Stimulated activated CD4-positive, alpha-beta T cell treated with anti-CD3 and anti-CD28 coated beads, Interleukin-15, amount 100 ng/mL, for 48 hours (primary cell): ENCODE measurements around the gene GAK.
A peak's percentile ranks its signal among the peaks of the same experiment; 100 is the strongest.
"Not testable (repeated sequence)": the region's sequence is repeated elsewhere in the genome, so short reads cannot be mapped to it uniquely, and the experiment has no call there.

Experiments
- DNase-seq, 2 donors: peaks; one replicate each; pipeline ENCODE4 v3.0.0-alpha.2; 2020; ENCODE audit warnings: low read depth in 2 of 2

The GAK gene

DNA sequence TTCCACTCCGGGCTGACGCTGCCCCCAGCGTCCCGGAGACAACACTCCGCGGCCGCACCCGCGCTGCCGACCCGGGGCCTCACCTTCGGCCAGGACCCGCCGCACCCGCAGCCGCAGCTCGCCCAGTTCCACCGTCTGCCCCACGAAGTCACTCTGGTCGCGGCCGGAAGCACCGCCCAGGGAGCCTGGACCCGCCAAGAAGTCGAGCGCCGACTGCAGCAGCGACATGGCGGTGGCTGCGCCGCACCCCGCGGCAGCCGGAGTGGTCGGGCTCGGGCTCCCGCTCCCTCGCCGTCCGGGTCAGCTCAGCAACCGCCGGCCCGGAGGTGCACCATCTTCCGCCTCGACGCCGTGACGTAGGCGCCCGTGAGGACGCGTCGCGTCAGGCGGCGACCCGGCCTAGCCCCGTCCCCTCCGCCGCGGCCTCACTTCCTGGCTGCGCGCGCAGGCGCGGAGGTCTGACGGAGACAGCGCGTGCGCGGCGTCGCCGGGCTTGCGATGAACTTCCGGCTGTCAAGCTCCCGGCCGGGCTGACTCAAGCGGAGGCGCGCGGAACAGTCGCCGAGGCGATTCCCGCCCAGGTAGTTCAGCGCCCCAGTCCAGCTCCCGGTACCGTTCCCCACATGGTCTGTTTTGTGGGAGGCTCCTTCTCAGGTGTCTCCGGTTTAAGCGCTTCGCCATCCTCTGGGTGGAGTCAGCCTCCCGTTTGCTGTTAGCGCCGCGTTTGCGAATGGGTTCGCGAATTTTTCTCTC lies at the start of gene GAK, which contains the start of gene TMEM175:
Gene GAK (minus strand): TSS at position 357 of the 753 bp plus-strand sequence. CDS start 129 bp downstream, at position 228.
Gene TMEM175 (plus strand): TSS at position 501 of the 753 bp plus-strand sequence. CDS start 15,280 bp downstream, outside the sequence.
- DNase-seq: peak; percentile 92 to 96

DNA sequence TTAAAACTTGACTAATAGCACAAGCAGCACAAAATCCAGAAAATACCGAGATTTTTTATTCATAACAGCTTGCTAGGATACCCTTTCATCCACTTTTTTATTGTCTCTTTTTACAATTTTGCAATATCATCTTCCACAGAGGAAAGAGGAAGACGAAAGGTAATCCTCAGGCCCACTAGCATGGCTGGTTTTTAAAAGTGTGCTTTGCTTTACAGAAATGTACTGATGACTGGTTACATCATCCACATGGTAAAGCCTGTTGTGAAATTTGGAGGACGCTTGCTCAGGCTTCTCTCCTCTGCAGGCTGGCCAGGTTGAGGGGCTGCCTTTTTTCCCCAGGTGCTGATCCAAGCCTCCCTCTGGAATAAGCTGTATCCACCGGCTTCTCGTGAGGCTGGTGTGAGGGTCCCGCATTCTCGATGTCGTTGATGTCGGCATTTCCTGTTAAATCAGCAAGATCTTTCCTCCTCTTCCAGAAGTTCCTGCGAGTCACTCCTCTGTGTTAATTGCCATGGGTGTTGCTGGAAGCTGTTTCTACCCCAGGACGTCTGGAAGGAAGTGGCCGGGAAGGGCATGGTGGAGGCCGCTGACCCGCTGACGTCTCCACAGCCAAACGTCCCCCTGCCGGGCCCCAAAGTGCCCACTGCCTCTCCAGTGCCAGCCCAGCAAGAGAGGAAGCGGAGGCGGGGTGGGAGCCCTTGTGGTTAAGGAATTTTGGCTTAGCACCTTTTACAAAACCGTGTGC lies 47.0 kb upstream of the GAK start:
- no peak for DNase-seq

DNA sequence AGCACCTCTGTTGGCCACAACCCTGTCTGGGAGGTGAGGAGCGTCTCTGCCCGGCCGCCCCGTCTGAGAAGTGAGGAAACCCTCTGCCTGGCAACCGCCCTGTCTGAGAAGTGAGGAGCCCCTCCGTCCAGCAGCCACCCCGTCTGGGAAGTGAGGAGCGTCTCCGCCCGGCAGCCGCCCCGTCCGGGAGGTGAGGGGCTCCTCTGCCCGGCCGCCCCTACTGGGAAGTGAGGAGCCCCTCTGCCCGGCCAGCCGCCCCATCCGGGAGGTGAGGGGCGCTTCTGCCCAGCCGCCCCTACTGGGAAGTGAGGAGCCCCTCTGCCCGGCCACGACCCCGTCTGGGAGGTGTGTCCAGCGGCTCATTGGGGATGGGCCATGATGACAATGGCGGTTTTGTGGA lies 43.9 kb upstream of the GAK start:
- not testable (repeated sequence) for DNase-seq

DNA sequence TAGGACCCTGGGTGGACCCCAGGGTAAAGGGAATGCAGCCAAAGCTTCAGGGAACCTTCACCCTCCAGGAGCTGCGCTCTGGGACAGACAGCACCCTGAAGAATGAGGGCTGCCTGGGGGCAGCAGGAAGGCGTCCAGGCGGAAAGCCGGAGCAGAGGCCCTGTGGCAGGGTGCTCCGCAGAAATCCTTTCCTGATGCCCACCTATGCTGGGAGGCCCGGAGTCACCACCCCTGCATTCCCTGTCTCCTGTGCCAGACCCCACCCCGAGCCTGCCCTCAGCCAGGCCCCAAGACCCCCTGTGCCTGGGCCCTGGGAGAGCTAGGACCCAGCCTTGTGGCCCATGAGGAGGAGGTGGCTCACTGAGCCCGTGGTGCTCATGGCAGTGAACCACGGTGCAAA lies 42.6 kb upstream of the GAK start:
- DNase-seq: no peak

DNA sequence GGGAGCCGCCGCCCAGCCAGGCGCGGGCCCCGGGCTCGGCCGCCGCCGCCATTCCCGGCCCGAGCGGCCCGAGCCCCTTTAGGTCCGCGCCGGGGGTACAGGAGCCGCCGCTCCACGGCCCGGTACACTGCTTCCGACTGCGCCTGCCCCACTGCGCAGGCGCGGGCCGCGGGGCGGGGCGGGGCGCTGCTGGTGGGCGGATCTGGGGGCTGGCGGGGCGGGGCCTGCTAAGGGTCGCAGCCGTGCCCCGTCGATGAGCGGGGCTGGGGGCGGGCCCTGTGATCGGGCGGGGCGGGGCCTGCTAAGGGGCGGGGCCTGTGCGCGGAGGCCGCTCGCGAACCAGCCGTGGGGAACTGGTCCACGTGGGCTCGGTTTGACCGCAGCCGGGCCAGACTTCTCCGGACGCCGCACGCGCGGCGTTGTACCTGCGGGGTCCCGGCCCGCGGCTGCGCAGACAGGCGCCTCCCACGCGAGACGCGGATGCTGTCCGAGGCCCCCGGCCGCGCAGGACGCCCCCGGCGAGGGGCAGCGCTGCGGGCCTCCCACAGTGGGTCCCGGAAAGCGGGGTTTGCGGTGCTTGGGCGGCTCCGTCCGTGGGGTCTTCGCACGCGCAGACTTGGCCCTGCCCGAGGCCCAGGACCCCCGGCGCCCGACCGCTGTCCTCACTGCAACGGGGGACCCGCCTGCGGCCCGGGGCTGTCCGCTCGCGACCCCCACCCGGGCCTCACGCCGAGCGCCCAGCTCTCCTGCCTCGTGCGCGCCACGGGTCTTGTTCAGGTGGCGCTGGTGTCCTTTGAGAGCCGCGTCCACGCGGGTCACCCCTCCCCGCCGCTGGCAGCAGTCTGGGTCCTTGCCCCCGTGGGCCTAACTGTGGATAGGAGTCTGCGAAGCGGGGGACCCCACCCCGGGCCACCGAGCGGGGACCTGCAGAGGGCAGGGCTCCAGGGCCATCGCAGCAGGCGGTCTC lies 41.6 kb upstream of the GAK start, which contains the start of gene DGKQ:
Gene DGKQ (minus strand): TSS at position 139 of the 967 bp plus-strand sequence. CDS start 87 bp downstream, at position 52.
- peak; percentile 77 to 81 for DNase-seq

DNA sequence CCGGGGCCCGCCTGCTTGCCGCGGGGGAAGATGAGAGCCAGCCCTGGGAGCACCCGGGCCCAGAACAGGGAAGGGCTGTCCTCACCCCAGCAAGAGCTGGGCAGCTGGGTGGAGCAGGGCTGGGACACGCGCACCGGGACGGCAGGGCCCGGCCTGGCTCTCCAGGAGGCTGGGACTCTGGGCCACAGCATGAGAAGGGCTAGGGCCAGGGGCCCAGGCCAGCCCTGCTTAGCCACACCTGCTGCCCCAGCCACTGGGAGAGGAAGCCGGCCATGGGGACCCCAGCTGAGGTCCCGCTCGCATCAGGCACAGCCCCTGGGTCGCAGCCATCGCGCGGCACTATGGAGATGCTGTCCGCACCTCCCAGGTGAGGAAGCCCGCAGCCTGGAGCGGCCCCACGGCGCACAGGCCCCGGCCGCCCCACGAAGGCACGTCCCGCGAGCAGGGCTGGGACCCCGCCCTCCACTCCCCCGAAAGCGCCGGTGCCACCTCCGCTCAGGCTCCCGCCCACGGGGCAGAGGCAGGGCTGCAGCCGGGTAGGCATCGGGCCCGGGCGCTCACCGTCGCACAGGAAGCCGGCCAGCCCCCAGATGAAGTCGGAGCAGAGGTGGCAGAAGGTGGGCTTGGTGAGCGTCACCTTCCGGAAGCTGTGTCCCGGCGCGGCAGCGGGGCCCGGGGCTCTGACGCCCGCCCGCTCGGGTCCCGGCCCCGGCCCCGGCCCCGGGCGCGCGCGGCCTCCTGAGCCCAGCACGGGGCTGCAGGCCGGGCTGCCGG lies 40.7 kb upstream of the GAK start:
- peak; percentile 16 to 35 for DNase-seq

DNA sequence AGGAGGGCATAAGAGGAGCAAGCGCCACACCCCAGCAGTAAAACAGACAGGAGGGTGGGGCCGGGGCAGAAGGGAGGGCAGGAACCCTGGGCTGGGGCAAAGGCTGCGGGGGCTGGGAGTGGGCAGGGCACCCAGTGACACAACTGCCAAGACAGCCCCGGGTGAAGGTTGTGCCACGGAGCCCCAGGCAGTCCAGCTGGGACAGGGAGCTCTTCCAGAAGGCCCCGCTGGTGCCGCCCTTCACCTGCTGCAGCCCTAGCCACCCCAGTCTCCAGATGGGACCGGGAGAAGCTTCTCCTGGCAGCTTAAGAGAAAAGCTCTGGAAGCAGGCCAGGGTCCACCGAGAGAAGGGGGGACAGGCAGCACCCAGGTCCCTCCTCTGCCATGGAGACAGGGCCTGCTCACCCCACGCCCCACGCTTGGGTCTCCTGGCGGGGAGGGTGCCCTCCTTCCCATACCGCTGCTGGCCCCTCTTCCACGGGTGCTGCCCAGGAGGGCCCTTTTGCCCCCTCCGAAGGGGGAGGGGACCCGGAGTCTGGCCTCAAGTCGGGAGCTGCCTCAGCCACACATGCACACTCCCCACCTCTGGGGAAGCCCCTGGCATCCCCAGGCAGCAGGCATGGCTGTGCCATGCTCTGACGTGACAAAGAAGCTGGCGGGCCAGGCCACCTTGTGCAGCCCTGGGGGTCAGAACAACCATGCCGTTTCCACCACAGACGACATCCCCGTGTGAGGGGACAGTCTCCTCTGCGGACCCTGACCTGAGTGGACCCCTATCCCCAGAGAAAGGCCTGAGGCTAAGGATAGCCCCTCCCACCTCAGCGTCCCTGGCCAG lies 39.8 kb upstream of the GAK start:
- DNase-seq: no peak

DNA sequence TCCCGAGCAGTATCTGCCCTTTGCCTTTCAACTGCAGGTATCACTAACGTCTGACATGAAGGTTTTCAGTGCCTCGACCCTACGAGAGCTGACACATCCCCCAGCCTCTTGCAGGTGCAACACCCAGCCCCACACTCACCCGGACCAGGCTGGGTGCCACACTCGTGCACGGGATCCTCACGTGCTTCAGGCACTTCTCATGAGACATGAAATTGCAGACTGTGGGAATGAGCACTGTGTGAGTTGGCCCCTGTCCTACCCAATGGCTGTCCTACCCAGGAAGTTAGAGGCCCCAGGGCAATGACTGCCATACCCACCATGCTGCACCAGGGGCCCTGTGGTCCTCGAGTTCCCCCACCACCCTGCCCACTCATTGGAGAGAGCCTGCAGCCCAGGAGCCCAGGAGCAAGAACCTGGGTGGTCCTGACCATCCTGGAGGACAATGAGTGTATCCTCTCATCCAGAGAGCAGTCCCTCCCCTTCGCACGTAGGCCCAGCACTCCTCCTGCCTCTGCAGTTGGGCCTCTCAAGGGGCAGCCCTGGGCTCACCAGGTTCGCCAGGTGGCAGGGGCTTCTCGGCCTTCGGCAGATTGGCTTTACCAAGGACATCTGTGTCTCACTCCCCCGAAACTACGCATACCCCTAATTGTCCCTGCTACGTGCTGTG lies 38.9 kb upstream of the GAK start:
- DNase-seq: no peak

DNA sequence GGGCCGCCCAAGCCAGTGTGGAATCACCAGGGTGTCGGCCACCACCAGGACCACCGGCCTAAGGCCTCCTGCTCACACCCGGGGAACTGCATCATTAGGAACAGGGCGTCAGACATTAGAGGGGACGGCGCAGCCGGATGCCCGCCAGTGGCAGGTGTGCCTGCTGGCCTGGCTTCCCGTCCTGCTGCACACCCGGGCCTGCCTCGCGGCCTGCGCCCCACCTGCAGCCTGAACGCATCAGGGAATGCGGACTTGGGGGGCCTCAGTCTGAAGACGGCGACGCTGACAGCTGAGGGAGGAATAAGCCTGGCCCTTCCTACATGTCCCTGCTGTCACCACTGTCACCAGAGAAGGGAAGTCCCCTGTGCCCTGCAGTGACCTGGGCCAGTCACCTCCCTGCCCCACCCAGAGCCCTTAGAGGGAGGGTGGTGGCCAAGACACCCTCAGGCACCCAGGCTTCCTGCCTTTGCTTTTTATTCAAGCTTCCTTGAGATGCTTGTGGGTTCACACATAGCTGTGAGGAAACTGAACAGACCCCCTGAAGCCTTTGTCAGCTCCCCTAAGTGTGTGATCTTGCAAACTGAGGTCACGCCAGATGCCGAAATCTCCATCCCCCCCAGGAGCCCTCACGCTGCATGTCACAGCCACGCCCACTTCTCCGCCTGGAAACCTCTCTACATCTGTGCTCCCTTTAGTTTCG lies 38.1 kb upstream of the GAK start:
- no peak for DNase-seq

DNA sequence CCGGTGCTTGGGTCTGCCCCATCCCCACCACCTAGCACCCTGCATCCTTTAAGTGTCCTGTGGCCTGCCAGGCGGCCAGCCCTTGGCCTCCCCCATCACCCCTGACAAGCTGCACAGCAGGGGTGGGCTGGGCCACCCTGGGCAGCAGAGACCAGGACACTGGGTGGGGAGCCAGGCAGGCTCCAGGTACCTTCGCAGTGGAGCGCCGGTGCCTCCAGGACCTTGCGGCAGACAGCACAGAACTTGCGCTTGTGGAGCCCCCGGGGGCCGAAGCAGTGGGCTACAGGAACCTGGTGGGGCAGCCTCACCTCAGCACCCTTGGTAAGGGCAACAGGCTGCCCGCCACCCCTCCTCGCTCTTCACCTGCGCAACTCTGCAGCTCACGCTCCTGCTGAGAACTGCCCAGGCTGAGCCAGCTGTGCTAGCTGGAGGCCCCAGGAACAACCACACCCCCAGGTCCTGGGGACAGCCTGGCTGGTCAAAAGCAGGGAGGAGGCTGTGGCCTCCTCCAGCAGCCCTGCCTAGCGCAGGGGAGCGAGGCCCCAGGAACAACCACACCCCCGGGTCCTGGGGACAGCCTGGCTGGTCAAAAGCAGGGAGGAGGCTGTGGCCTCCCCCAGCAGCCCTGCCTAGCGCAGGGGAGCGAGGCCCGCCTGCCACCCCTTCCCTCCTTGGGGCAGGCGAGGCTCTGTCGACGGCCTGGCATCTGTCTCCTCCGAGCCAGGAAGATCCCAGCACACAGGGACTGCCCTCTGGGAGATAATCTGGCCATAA lies 36.7 kb upstream of the GAK start:
- DNase-seq: no peak

DNA sequence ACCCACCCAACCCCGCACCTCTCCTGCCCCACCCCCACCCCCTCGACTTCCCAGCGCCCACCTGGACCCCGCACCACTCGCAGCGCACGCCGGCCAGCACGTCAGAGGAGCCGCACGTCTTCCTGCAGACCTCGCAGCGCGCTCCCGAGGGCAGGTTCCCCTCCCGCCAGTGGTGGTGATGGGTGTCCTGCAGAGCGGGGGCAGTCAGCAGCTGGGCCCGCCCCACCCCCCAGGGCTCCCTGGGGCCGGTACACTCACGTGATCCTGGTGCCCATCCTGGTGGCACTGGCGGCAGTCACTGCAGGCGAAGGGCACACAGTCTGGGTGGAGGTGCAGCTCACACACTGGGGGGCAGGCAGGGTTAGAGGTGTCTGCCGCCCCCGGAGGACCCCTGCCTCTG lies 36.1 kb upstream of the GAK start:
- no peak for DNase-seq

DNA sequence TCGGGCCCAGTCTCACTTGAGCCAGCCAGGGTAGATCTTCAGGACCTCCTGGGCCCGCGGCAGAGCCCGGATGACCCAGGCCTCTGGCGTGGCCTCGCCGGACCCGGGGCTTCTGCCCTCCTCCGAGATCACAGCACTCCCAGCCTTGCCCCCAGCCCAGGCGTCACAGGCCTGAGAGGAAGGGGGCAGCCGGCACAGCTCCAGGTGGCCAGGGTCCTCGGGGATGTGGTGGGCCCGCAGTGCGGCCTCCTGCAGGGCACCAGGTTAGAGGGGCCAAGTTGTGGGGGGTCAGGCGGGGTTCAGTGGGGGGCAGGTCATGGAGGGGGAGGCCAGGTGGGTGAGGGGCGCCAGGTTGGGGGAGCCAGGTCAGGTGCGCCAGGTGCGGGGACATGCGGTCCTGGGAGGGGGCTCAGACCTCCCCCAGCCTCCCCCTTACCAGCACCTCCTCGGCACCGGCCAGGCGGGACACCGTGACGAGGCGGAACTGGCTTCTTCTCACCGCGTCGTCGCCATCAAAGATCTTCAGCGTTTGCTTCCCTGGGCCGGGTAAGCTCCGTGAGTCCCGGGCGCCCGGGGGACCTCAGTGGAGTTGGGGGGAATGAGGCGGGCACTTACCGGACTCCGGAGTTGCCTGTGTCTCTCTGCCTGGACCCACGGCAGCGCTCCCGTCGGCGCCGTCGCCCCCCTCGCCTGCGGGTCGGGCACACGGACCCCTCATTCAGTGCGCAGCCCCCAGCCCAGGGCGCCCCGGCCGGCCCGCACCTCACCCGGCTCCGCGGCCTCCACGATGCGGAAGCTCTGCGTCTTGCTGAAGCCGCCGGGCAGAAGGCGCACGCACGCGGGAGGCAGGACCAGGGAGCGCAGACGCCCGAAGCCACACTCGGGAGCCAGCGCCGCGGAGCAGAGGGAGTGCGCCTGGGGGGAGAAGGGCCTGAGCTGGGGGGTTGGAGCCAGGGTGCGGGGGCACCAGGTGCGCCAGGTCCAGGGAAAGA lies 35.3 kb upstream of the GAK start:
- DNase-seq: no peak

DNA sequence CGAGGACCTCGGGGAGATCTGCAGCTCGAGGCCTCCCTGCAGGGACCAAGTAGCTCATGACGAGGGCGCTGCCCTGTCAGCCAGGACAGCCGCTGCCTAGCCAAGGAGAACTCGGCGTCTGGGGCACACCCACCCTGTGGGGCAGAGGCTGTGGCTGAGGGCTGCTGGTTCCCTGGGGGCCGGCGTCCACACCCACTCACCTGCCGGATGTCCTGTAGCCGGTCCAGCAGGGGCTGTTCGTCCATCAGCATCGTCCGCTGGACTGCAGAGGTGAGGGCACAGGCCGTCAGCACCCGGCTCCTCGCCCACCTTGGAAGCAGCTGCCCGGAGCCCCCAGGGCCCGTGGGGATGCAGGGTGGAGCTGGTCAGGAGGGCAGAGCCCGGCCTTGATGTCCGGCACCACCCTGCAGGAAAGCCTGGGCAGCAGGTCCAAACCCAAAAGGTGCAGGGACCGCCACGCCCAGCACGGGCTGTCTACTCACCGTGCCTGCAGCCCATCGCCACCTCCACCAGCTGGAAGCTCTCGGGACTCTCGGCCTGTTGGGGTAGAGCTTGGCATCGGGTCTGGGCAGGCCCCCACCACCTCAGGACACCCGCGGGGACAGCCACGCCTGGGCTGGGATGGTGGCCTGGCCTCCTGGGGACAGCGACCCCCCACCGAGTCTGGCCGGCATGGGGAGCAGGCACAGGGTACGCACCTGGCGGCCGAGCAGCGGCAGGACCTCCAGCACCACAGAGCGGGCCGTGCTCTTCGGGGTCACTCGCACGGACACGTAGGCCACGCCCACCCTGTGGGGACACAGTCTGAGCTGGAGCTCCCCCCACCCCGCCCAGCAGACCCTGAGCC lies 34.4 kb upstream of the GAK start:
- DNase-seq: no peak

DNA sequence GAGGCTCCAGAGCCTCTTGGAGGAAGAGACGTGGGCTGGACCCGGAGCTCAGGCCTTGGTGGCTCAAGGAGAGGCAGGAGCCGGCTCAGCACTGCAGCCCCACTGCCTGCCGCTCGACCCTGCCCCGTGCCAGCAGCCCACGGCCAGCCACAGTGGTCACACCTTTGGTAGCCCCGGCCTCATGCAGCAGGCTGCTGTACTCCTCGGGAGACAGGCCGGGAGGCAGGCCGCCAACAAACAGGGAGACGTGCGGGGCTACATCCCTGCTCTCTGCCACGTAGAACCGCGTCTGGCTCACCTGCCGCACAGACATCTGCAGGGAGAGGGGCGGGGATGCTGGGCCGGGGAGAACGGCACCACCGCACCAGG lies 33.6 kb upstream of the GAK start:
- no peak for DNase-seq

DNA sequence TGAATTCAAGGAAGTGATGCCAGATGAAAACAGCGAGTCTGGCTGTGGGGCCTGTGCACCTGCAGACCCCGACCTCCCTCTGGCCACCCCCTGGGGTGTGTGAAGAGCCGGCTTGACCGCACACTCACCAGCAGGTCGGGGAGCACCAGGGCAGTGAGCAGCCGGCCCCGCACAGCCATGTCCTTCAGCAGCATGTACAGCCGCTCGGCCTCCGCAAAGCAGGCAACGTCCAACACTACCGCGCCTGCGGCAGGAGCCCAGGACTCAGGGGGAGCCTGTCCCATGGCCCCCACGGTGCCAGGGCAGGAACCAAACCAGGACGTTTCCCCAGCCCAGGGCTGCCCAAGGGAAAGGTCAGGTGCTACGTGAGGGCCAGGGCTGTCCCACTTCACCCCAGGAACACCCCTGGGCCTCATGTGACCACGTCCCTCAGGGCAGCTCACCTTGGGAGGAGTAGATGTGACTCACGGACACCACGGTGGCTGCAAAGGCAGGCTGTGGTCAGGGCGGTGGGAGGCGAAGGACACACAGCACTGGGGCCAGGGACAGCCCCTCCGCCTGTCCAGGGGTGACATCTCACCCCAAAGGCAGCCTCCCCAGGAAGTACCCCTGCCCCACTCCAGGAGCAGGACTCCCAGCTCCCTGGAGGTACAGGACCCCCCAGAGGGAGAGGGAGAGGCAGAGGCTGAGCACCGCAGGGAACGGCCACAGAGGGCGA lies 33.1 kb upstream of the GAK start:
- no peak for DNase-seq
